Activated CD4-positive, alpha-beta T cell treated with anti-CD3 and anti-CD28 coated beads for 1 hour (primary cell): ENCODE data around the gene KCP.
"Not testable (repeated sequence)": the region's sequence is repeated elsewhere in the genome, so short reads cannot be mapped to it uniquely, and the experiment has no call there.

Source experiments
- DNase-seq: peaks from one replicate; pipeline ENCODE4 v3.0.0-alpha.2; 2020

The KCP gene

GRCh38 chr7:128910569-128910945, at the start of gene KCP:
TSS of gene KCP (minus strand) at chr7:128910709. CDS start at chr7:128910676, 33 bp downstream.
- DNase-seq, result no peak

- DNase-seq, result no peak
Measured at GRCh38 chr7:128959296-128959695, 48.8 kb upstream of the KCP start.

GRCh38 chr7:128955981-128956380, 45.5 kb upstream of the KCP start:
- no peak for DNase-seq

- no peak for DNase-seq
Measured at GRCh38 chr7:128954830-128955802, 44.6 kb upstream of the KCP start.

GRCh38 chr7:128954150-128954549, 43.6 kb upstream of the KCP start:
- no peak for DNase-seq

- no peak for DNase-seq
Measured at GRCh38 chr7:128951296-128951695, 40.8 kb upstream of the KCP start.

- DNase-seq, result no peak
Measured at GRCh38 chr7:128948976-128949760, 38.7 kb upstream of the KCP start.

- no peak for DNase-seq
Measured at GRCh38 chr7:128948312-128948973, 37.9 kb upstream of the KCP start.

- DNase-seq, result no peak
Measured at GRCh38 chr7:128947854-128948253, 37.3 kb upstream of the KCP start.

GRCh38 chr7:128946936-128947830, 36.7 kb upstream of the KCP start:
- no peak for DNase-seq

- DNase-seq, result no peak
Measured at GRCh38 chr7:128945668-128946366, 35.3 kb upstream of the KCP start.

GRCh38 chr7:128944487-128945236, 34.2 kb upstream of the KCP start:
- no peak for DNase-seq

- DNase-seq, result not testable (repeated sequence)
Measured at GRCh38 chr7:128943251-128943650, 32.7 kb upstream of the KCP start.

GRCh38 chr7:128941946-128942526, 31.5 kb upstream of the KCP start:
- no peak for DNase-seq

GRCh38 chr7:128941323-128941890, 30.9 kb upstream of the KCP start:
- DNase-seq, result no peak

- DNase-seq, result no peak
Measured at GRCh38 chr7:128940494-128941322, 30.2 kb upstream of the KCP start.

GRCh38 chr7:128939861-128940410, 29.4 kb upstream of the KCP start:
- no peak for DNase-seq

GRCh38 chr7:128939075-128939860, 28.8 kb upstream of the KCP start:
- DNase-seq, result no peak
